Astrocyte (in vitro differentiated cells and primary cell): ENCODE data around the gene OR5A2.

ENCODE experiments used
- EZH2 ChIP-seq: IDR thresholded peaks from 2 replicates; pipeline ENCODE4 v1.6.1; 2012; ENCODE audit warnings: mild to moderate bottlenecking, low read length, inconsistent platforms; ENCODE audit not compliant: insufficient read depth
- TF ChIP-seq, protein P1 (sequence below): IDR thresholded peaks from 2 replicates; pipeline ENCODE4 v1.5.1; 2011; ENCODE audit warnings: low read depth, mild to moderate bottlenecking, inconsistent platforms, low read length, moderate library complexity; ENCODE audit not compliant: insufficient read depth

DNA sequence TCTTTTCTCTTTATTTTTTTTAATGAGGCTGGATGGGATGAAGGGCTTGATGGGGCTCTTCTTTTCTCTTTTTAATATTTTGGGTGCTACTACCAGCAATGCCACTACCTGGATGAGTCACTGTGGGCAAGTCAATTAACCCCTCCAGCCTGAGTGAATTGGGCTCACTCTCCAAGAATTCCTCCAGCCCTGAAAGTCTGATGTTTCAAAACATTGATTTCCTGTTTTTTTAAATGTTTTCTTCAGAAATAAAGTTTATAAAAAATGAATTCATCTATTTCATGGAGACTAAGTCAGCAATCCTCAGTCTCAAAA is 812 bp upstream of the OR5A2 start:
- TF ChIP-seq, protein P1, sequence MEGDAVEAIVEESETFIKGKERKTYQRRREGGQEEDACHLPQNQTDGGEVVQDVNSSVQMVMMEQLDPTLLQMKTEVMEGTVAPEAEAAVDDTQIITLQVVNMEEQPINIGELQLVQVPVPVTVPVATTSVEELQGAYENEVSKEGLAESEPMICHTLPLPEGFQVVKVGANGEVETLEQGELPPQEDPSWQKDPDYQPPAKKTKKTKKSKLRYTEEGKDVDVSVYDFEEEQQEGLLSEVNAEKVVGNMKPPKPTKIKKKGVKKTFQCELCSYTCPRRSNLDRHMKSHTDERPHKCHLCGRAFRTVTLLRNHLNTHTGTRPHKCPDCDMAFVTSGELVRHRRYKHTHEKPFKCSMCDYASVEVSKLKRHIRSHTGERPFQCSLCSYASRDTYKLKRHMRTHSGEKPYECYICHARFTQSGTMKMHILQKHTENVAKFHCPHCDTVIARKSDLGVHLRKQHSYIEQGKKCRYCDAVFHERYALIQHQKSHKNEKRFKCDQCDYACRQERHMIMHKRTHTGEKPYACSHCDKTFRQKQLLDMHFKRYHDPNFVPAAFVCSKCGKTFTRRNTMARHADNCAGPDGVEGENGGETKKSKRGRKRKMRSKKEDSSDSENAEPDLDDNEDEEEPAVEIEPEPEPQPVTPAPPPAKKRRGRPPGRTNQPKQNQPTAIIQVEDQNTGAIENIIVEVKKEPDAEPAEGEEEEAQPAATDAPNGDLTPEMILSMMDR = no peak
- TF ChIP-seq EZH2 = no peak
